NCI-H345 (cell line): ENCODE data around the gene CCDC102B.
"Not testable (repeated sequence)": the region's sequence is repeated elsewhere in the genome, so short reads cannot be mapped to it uniquely, and the experiment has no call there.

Experiments used
- DNase-seq: peaks from one replicate; lab custom pipeline; 2025; lab: John Stamatoyannopoulos, UW

The CCDC102B gene

DNA sequence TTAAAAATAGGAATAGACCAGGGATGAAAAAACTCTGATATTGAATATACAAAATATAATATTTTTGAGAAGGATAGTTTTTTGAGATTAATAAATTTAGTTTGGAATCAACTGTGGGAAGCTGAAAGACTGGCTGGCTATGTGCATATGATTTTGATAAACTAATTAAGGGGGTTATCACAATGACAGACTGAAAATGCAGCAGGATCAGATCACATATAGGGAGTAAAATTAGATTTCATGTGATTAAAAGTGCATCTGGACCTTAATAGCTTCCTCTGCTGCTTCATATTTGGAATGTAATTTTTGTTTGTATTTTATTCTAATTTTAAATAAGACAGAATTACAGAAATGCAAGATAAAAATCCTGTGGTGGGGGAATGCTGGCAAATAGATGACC is 111.7 kb downstream of the CCDC102B start:
- DNase-seq = no peak

DNA sequence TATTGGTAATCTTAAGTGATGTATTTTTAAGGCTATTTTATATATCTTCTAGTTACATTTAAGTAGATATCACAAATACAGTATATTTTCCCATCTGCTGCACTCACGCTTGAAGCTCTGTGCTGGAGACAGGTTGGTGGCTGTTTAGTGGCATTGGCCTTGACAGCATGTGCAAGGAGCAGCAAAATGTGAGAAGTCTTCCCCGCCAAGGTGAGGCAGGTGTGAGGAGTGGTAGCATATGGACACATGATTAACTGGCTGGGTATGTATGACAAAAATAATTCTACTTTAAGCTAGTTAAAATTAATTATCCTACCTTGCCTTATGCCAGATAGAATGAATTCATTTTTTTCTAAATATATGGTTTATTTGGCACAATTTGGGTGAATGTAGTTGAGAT is 117.2 kb downstream of the CCDC102B start:
- DNase-seq = no peak

DNA sequence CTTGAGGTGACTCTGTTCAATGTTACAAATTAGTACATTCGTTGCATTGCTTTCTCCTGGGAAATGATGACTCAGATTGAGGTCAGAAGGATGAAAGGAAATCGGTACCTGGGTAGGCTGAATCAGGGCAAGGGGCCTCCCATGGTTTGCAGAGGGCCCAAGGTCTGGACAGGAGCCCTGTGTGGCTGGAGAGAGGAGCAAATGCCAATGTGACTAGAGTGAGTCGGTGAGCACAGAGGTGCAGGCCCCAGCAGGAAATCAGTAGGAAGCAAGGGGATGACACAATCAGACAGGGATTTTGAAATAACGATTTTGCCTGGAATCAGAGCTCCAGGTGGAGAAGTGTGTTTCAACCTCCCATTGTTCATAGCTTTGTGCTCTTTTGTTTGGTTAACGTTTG is 118.9 kb downstream of the CCDC102B start:
- DNase-seq = no peak

DNA sequence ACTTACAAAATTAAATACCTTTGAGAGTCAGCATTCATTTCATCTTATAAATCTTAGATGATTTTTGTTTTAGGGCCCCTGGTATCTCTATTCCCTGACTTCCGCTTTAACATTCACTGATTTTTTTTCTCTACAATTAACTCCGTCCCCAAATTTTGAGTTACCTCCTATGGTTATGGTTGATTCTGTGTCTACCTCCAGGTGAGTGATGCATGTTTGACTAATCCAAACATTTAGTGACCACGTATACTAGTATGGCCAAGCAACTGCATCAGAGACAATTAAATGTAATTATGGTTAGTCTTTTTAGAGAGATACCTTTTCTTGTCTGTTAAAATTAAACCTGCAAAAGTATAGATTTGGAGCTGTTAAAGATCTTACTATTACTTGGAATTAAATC is 120.3 kb downstream of the CCDC102B start:
- no peak for DNase-seq

DNA sequence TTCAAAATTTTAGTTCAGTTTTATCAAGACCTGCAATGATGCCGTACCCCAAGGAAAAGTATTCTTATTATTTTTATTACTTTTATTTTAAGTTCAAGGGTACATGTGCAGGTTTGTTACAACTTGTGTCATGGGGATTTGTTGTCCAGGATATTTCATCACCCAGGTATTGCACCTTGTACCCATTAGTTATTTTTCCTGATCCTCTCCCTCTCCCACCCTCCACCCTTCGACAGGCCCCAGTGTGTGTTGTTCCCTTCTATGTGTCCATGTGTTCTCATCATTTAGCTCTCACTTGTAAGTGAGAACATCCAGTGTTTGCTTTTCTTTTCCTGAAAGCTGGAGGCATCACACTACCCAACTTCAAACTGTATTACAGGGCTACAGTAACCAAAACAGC is 122.0 kb downstream of the CCDC102B start:
- DNase-seq = no peak

DNA sequence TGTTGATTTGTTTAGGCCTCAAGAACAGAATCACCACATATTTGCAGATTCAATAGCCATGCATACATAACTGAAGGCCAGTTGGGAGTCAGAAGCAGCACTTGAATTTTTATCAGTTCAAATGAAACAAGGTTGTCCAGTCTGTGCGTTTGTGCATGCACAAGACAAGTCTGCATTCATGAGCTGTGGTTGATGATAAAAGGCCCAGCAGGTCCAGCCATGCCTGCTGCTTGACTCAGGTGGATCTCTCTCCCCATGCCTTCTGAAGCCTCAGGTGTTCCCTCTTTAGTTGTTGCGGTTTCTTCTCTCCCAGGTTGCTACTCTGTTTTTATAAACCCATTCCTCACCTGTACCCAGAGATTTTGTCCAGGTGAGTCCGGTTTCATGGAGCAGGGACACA is 124.5 kb downstream of the CCDC102B start:
- no peak for DNase-seq

DNA sequence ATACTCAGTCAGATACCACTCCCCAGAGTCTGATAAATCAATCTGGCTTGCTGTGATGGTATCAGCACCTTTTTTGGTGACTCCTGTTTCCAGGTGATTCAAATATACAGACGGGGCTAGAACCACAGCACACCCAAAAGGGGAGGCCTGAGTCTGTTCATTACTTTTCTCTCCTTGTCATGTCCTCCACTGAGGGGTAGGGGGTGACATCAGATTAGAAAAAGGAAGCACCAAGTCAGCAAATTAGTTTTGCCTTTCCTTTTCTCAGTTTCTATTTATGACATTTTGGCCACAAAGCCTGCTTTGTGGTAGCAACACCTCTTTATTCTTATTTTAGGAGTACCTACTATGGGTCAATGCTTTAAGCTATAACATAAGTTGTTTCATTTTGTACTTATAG is 127.4 kb downstream of the CCDC102B start:
- peak; percentile 26 for DNase-seq

DNA sequence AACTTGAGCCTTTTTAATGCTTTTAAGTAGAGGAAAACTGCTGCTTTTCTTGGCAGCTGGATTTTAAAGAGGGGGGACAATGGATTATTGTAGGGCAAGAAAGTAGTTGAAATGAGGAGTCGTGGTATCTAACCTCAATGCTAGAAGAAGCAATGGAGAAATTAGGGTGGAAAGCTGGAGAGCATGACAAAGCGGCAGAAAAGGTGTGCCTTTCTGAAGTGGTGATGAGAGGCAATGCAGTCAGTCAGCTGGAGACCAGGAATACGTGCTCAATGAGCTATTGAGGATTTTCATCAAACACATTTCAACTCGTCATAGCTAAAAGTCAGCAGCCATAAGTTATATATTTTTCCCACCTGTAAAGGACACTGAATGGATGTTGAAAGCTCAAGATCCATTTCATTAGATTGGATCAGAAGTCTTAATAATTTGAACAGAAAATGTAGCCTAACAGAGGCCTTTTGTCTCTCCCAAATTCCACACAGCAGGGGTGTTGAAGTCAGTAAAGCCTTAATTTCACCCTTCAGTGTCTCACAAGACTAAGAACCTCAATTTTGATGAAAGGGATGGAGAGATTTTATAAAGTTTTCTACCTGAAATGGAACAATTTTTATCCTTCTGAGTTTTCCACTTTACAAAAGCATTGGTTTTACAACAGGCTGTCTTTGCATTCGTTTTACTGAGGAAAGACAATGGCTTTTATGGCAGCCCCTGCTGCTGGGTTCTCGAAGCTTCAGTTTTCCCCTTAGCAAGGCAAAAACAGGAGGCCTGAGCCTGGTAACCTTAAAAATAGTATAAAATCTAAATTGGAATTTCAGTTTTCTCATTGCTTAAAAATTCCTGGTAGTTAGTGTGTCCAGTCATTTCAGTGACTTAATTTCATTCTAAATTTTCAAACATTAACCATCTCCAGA is 131.1 kb downstream of the CCDC102B start:
- DNase-seq = no peak

DNA sequence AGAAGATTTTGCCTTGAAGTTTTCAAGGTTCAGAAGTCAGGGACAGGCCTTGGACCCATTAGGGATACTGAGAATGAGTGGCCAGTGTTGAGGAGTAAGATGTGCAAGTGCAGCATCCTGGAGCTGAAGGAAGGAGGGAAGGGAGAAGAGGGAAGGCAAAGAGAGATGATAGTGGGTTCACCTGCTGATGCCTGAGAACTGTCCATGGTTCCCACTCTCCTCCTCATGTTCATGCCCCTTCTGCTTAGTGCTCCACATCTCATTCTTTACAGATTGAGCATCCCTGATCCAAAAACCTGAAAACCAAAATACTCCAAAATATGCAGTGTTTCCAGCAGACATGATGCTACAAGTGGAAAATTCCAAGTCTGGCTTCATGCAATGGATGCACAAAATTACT is 137.8 kb downstream of the CCDC102B start:
- no peak for DNase-seq

DNA sequence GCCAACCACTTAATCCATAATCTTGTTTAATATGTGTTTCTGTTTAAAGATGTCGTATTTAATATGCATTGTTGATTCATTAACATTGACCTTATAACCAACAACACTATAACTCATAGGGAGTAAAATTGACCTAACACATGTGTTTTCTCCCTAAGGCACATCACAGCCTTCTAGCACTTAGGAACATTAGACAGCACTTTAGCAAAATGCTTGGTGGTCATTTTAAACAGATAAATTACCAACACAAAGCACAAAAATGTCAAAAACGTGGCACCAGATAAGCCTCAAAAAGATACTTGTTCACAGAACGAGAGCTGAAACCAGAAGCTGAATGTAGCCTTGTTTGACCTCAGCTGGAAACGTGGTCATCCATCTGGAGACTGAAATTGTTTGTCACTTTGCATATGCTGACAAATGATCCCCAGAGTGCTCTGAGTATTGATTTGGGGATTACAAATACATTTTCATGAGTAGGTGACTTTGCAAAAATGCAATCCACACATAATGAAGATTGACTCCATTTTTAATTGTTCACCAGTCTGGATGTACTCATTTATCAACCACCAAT is 139.2 kb downstream of the CCDC102B start:
- no peak for DNase-seq

DNA sequence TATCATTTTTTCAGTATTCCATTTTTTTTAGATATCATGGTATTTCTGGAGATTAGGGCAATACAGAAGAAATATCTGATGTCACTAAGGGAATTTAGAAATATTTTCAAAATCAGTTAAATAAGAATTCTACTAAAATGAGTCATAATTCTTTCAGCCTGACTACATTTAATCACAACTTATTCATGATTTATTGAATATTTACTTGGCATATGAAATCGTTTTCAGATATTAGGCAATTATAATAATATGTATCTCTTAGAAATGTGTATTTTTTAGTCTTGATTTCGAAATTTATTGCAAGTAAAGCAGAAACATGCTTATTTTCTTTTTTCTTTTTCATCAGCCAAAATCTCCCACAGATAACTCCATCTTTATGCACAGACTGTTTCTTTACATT is 142.2 kb downstream of the CCDC102B start:
- DNase-seq = no peak

DNA sequence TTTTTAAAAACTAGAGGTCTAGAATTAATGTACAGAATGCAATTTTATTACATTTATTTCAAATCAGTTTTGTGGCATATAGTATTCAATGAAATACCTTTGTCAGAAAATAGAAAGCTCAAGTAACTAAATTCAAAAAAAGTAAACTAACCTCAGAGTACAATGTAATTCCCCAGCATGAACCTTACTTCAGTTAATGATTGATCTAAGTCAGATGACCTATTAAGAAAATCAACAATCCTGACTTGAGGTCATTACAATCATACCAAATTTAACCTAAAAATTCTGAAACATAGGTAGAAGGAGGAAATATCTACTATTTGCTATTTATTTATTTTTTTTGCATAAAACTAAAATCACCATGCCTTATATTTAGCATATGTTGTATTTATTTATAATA is 142.9 kb downstream of the CCDC102B start:
- DNase-seq = no peak

DNA sequence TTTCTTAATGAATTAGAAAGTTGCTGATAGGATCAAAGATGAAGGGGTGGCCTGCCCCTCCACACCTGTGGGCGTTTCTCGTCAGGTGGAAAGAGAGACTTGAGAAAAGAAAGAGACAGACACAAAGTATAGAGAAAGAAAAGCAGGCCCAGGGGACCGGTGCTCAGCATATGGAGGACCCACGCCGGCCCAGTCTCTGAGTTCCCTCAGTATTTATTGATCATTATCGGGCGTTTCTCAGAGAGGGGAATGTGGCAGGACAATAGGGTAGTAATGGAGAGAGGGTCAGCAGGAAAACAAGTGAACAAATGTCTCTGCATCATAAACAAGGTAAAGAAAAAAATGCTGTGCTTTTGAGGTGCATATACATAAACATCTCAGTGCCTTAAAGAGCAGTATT is 144.3 kb downstream of the CCDC102B start:
- no peak for DNase-seq

DNA sequence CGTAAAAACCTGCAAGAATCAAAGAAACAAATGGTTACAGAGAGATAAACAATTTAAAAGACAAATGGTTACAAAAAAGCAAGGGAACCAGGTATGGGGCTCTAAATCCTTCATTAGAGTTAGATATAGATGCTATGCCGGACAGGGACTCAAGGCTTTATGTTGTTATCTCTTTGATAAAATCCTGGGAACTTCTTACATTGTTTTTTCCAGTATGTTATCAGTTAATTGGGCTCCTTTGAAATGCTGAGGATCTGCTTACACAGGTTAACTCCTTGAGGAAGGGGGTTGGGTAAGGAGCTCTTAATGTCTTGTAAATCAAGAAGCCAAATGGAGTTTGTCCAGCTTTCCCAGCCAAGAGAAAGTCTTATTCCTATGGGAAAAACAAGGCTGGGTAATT is 146.0 kb downstream of the CCDC102B start:
- not testable (repeated sequence) for DNase-seq

DNA sequence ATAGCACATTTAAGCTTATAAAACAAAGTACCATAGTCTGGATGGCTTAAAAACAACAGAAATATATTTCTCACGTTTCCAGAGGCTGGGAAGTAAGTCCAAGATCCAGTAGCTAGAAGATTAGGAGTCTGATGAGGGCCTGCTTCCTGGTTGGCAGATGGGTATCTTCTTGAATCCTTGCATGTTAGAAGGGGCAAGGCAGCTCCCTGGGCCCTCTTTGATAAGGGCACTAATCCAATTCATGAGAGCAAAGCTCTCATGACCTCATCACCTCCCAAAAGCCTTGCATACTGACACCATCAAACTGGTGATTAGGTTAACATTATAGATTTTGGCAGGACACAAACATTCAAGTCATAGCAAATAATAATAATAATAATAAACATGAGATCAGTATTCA is 146.4 kb downstream of the CCDC102B start:
- DNase-seq = no peak

DNA sequence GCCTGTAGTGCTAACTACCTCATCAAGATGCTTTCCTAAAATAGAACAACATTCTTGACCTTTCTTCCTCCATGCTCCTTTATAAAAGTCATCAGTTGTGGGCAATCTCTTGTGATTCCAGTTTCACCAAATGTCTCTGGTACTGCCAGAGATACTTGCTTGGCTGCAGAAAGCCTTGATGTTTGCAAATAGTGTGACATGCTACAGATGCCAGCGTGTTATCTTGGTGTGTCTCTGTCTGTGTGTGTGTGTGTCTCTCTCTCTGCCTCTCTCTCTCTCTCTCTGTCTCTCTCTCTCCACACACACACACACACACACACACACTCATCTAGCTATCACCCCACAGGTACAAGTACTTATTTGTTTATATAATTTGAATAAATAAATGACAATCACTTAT is 146.9 kb downstream of the CCDC102B start:
- DNase-seq = no peak

DNA sequence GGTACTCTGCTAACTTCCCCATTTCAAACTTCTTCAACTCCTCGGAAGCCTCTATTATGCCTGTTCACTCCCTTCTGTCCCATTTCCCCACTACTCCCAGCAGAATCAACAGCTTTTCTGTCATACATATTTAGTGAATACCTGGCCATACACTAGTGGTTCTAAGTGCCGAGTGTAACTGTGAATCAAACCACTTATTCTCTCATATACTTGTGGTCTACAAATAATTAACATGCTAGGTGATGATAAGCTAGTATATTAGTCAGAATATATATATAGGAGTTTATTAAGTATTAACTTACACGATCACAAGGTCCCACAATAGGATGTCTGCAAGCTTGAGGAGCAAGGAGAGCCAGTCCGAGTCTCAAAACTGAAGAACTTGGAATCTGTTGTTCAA is 150.7 kb downstream of the CCDC102B start:
- no peak for DNase-seq

DNA sequence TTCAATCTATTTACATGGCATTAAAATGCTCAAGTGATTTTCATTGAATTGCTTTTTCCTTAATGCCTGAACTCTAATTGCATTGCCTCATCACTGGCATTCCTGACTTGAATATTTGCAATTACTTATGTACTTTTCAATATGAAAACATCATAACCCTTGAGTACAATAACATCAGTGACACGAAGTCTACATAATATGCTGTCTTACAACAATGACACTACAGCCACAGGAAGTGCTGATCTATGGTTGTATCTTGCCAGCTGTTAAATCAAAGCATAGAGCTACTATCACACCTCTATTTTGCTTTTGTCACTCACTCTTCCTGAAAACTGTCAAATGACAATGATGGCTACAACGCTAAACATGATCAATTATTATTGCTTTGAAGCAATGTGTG is 156.9 kb downstream of the CCDC102B start:
- DNase-seq = no peak

DNA sequence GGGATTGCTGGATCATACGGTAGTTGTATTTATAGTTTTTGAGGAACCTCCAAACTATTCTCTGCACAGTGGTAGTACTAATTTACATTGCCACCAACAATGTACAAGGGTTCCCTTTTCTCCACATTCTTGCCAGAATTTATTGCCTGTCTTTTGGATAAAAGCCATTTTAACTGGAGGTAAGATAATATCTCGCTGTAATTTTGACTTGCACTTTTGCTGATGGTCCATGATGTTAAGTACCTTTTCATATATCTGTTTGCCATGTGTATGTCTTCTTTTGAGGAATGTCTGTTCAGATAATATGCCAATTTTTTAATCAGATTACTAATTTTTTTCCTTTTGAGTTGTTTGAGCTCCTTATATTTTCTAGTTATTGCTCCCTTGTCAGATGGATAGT is 158.8 kb downstream of the CCDC102B start:
- no peak for DNase-seq

DNA sequence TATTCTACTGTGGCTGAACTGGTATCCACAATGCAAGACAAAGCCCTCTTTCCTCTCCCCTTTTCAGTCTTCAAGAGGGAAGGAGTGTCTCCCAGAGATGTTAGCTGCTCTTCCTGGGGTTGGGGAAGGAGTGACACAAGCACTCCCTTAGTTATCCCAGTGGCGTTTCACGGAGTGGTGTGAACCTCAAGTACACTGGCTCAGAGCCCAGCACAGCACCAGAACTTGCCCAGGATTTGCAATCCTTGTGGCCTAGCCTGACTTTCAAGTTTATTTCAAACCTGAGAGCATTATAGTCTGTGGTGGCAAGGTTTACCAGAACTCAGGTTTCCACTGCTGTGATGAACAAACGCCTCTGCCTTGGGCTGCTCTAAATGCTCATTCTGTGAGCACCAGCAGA is 162.5 kb downstream of the CCDC102B start:
- no peak for DNase-seq

DNA sequence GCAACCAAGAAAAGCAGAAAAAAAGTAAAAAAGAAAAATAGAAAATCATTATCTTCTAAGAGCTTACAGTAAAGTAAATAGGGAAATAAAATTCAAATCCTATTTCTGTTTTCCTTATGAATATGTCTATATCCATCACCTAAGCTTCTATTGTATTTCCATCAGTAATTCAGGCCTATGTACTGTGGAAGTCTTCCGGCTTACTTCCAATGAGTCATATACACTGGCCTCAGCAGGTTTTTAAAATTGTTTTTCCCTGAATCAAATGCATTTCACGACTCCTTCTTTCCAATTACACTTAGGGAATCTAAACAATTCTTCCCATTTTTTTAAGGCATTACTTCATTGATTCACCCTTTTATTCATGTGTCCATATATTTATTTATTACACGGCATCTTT is 164.7 kb downstream of the CCDC102B start:
- DNase-seq = no peak

DNA sequence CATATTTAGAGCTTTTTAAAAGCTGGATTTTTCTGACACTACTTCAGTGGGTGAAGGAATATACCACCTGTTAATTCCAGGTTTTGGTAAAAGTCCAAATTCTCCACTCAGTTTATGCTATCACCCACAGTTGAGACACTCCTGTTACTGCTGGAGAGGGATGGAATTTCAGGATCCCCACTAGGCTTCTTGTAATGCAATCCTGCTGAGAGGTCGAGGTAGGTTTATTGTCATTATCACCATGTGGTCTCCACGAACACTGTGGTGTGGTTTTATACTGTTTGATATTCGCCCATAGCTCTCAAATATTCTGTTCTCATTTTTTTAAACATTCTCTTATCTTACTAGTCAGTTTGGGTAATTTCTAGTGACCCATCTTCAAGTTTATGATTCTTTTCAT is 167.9 kb downstream of the CCDC102B start:
- no peak for DNase-seq

DNA sequence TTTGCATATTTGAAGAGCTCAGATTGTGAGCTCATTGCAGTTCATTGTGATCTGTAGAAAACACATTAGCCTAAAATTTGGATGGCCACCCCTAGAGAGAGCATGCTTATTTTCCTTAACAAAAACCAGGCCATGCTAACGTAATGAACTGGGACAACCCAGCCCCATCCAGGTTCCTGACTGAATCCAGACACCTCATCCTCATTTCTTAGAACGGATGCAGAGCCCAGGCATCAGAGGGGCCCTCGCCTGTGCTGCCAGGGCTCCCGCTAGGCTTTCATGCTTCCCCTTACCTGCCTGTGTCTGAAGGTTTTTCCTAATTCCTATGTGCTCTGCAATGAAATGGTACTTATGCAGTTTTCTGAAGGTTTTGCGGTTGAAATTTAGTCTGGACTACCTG is 171.1 kb downstream of the CCDC102B start:
- no peak for DNase-seq

DNA sequence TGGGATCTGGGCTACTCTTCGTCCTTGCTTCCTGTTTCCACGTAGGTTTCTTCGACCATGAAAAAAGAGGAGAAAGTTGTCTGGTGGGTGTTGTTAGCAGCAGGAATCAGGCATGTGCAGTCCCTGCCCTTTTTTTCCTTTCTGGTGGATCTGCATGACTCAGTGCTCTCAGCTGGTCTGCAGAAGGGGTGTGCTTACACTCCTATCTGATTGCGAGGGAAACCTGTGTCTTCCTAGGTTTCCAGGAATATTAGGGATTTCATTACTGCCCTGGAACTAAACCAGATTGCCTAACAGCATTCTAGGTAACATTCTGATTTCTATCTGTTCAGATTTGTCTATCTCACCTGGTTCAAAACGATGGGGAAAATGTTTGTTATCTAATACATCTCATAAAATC is 174.3 kb downstream of the CCDC102B start:
- no peak for DNase-seq
